Skeletal muscle tissue (tissue), 4 donors: ENCODE measurements around the gene UNC13C. TPM values are rescaled to one million over a fixed set of nuclear protein-coding genes. Genes with fewer than 3 reads are reported as not detected.

Source experiments
- H3K27ac ChIP-seq: one replicate; pipeline ENCODE4 v1.7.0; 2013; ENCODE audit warnings: mild to moderate bottlenecking, low read depth, low read length, inconsistent platforms
- H3K27me3 ChIP-seq, 3 donors: one replicate each; pipeline ENCODE4 v1.7.0; 2013; ENCODE audit warnings: low read length in 3 of 3; ENCODE audit not compliant: control insufficient read depth in 3 of 3, insufficient read depth in 3 of 3
- H3K36me3 ChIP-seq, 3 donors: one replicate each; pipeline ENCODE4 v1.7.0; 2013; ENCODE audit warnings: low read length in 3 of 3; ENCODE audit not compliant: control insufficient read depth in 3 of 3, insufficient read depth in 3 of 3
- H3K4me1 ChIP-seq, 3 donors: one replicate each; pipeline ENCODE4 v1.7.0; 2013; ENCODE audit warnings: low read length in 3 of 3, mild to moderate bottlenecking in 3 of 3; ENCODE audit not compliant: control insufficient read depth in 3 of 3, insufficient read depth in 3 of 3
- H3K4me3 ChIP-seq, 3 donors: one replicate each; pipeline ENCODE4 v1.7.0; 2013; ENCODE audit warnings: low read length in 3 of 3
- H3K9ac ChIP-seq, 3 donors: one replicate each; pipeline ENCODE4 v1.7.0; 2013; ENCODE audit warnings: low read length in 3 of 3, mild to moderate bottlenecking in 3 of 3, moderate library complexity in 2 of 3, low read depth in 1 of 3
- H3K9me3 ChIP-seq, 3 donors: one replicate each; pipeline ENCODE4 v1.7.0; 2013; ENCODE audit warnings: low read length in 3 of 3; ENCODE audit not compliant: control insufficient read depth in 3 of 3
- total RNA-seq: library from RNA; depleted of rRNA; stranded (reverse); fragments of >200 nt; gene quantifications from one replicate; pipeline ENCODE4 v1.2.3, GENCODE V29; 2014
- donor health status: Osteomylitis.

Gene UNC13C
- total RNA-seq, 1 donor from 2014 or later, result 3.1 TPM

DNA sequence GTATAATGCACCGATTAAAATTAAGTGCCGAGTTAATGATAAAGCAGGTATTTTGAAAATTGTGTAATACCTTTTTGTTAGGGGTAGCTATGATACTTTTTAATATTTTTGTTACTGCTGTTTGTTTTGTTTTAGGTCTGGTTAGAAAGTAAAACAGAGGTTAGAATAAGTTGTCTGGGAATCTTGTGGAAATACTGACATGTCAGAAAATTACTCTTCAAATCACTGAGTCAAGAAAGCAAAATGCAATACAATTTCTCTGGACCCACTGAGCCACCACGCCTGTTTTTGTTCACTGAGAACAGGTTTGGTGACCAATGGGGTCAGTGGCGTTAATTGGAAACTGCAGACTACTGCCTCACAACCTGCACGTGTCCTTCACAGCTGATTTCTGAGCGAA is 601.6 kb downstream of the UNC13C start:
- Histone ChIP-seq H3K4me1 (no peaks in the 10 kb centered on the region), H3K4me3 (no peak overlapping the region), H3K9ac (no peak overlapping the region), H3K27ac (no peak overlapping the region), H3K9me3 (no peaks in the 10 kb centered on the region), H3K36me3 (no peaks in the 10 kb centered on the region), H3K27me3 (no peaks in the 10 kb centered on the region)

DNA sequence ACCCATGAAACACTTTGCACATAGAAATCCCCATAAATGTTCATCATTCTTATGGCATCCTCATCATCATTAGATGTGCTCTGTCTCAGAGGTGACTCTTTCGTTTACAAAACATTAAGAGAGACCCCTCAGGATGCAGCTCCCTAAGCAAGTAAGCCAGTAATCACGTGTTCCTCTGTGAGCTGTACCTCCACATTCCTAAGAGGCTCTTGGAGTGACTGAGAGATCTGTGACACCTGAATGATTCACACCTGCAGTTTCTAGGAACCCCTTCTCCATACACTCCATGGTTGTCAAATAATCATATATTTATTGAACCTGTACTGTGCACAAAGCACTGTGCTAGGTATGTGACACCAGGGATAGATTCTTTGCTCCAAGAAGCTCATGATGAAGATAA is 602.4 kb downstream of the UNC13C start:
- Histone ChIP-seq H3K27me3 (no peaks in the 10 kb centered on the region), H3K9ac (no peak overlapping the region), H3K9me3 (no peaks in the 10 kb centered on the region), H3K4me1 (no peaks in the 10 kb centered on the region), H3K4me3 (no peak overlapping the region), H3K36me3 (no peaks in the 10 kb centered on the region), H3K27ac (no peak overlapping the region)

DNA sequence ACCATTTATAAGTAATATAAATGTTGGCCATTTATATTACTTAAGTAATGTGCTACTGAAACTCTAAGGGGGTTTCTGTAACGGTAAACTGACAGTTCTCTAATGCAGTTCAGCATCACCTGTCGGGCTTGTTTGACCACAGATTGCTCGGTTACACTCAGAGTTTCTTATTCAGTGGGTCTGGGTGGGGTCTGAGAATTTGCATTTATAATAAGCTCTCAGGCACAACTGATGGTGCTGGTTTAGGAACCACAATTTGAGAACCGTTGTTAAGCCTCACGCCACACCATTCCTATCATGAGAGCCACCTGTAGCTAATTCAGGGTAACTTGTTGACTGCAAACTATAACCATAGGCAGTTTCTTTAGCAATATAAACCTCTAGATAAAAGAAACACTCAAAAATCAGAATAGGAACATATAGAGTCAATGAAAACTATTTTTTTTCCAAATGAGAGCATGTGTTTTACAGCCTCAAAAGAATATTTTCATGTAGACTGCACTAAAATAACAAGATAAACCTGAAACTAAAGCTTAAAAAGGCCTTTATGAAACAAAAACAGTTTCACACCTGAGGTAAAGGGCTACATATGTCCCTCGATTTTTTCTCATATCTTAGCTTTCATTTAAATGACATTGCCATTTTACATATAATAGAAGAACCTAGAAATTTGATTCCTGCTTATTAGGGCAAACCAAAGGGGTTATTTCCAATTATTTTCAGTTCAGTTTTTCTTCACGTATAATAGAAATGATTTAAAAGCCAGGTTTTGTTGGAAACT is 604.8 kb downstream of the UNC13C start:
- Histone ChIP-seq H3K9ac (no peak overlapping the region), H3K27ac (no peak overlapping the region), H3K4me3 (no peak overlapping the region), H3K27me3 (no peaks in the 10 kb centered on the region), H3K4me1 (no peaks in the 10 kb centered on the region), H3K36me3 (no peaks in the 10 kb centered on the region), H3K9me3 (no peaks in the 10 kb centered on the region)

DNA sequence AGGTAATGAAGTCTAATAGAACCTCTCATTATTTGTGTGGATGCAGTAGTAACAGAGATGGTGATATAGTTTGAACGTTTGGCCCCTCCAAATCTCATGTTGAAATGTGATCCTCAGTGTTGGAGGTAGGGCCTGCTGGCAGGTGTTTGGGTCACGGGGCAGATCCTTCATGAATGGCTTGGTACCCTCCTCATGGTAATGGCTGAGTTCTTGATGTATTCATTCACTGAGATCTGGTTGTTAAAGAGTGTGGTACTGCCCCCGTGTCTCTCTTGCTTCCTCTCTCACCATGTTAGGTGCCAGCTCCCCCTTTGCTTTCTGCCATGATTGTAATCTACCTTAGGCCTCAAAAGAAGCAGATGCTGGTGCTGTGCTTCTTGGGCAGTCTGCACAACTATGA is 606.8 kb downstream of the UNC13C start:
- Histone ChIP-seq H3K4me3 (no peak overlapping the region), H3K4me1 (no peaks in the 10 kb centered on the region), H3K9me3 (no peaks in the 10 kb centered on the region), H3K27ac (no peak overlapping the region), H3K27me3 (no peaks in the 10 kb centered on the region), H3K9ac (no peak overlapping the region), H3K36me3 (no peaks in the 10 kb centered on the region)

DNA sequence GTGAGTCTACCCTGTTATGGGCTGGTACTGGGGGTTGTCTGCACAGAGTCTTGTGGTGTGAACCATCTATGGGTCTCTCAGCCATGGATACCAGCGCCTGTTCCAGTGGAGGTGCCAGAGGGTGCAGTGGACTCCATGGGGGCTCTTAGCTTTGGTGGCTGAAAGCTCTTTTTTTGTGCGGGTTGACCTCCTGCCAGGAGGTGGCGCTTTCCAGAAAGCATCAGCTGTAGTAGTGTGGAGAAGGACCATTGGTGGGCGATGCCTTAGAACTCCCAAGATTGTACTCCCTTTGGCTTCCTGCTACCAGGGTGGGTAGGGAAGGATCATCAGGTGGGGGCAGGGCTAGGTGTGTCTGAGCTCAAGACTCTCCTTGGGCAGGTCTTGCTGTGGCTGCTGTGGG is 615.9 kb downstream of the UNC13C start:
- no peak overlapping the region for H3K9ac ChIP-seq
- H3K4me3 ChIP-seq, result no peak overlapping the region
- no peak overlapping the region for H3K27ac ChIP-seq
- no peaks in the 10 kb centered on the region for H3K36me3 ChIP-seq
- H3K4me1 ChIP-seq, result no peaks in the 10 kb centered on the region
- H3K27me3 ChIP-seq, result no peaks in the 10 kb centered on the region
- peaks cover 0 to 3% (median 0%) of the 10 kb centered on the region in 3 donors for H3K9me3 ChIP-seq

DNA sequence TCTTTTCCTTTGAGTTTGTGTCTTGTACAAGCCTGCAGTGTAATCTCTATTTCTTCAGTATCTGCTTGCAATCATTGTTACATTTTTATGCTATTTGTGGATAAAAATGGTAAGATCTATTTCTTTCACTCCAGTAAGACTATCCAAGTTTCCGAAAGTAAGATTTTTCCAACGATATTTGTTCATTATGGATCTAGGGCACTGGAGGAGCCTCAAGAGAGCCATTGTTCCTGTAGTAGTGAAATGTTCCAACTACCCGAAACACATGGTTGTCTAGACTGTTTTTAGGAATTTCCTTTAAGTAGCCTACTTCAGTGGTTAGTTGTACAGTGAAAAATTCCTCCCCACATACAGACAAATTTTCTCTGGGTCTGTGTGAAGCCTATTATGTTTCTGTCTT is 621.1 kb downstream of the UNC13C start:
- no peaks in the 10 kb centered on the region for H3K9me3 ChIP-seq
- no peaks in the 10 kb centered on the region for H3K36me3 ChIP-seq
- H3K27me3 ChIP-seq, result no peaks in the 10 kb centered on the region
- H3K4me1 ChIP-seq, result no peaks in the 10 kb centered on the region
- H3K27ac ChIP-seq, result no peak overlapping the region
- no peak overlapping the region for H3K9ac ChIP-seq
- no peak overlapping the region for H3K4me3 ChIP-seq

DNA sequence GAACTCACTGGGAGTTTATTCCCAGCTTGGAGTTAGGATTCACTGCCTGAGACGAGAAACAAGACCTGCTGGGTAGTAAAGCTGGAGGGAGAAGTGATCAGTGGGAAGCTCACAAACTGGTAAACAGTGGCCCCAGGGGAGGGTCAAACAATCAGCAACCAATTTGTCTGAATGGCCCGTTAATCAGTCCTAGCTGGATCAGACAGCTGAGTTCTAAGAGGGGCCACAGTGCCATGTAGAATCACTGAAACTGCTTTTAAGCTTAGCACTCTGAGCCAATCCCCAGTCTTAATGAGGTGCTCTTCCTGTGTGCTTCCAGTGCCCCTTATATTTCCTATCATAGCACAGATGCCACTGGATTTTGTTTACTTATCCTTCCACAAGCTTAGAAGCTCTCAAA is 626.8 kb downstream of the UNC13C start:
- H3K4me3 ChIP-seq, result no peak overlapping the region
- no peaks in the 10 kb centered on the region for H3K9me3 ChIP-seq
- no peak overlapping the region for H3K9ac ChIP-seq
- H3K27ac ChIP-seq, result no peak overlapping the region
- no peaks in the 10 kb centered on the region for H3K36me3 ChIP-seq
- H3K27me3 ChIP-seq, result no peaks in the 10 kb centered on the region
- H3K4me1 ChIP-seq, result no peaks in the 10 kb centered on the region

DNA sequence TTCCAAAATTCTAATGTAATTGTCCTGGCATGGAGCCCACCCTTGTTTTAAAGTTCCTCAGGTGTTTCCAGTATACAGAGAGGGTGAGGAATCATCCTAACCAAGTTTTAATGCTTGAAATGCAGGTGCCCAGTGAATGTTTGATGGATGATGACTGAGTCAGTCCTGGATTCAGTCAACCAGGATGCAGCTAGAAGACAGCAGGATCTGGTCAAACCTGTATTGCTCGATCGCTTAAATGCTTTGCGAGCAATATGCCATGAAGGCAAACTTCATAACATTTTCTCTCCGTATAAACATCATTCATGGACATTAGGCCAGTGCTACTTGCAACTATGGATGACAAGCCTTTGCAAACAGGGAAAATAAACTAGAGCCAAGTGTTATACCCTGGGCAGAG is 627.3 kb downstream of the UNC13C start:
- Histone ChIP-seq H3K27ac (no peak overlapping the region), H3K36me3 (no peaks in the 10 kb centered on the region), H3K27me3 (no peaks in the 10 kb centered on the region), H3K4me3 (no peak overlapping the region), H3K9ac (no peak overlapping the region), H3K9me3 (no peaks in the 10 kb centered on the region), H3K4me1 (no peaks in the 10 kb centered on the region)

DNA sequence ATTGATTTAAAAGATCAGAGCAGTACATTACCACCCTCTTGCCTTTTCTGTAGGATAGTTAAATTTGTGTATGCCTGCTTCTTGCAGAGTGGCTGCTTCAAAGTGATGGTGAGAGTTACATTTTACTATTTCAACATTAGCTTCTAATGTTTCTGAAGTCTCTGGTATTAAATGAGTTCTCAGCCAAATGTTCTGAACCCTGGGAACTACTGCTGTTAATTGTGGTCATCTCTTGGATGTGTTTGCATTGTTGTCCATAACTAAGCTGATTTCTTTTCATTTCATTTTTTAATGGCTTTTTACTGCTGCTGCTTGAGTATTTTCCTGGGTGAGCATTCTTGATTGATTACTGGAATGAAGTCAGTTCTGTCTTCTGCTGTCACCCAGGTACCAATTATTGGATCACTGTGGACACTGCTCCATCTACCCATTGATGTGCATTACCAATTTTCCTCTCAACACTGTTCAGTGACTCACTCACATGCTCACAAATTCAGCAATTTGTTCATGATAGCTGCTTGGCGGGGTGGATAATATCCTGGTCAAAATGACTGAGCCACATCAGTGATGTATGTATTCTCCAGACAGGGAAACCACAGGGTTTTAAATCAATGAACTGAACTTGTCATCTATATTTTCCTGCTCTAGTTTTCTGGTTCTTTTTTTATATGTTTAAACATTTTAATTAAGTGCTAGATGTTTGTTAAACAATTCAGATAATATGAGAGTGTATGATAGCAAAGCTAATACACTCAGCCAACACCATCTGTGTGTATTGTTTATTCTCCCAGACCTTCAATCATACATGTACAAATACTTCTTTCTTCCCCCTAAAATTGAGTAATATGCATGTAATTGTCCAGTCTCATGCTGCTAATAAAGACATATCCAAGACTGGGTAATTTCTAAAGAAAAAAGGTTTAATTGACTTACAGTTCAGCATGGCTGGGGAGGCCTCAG is 630.9 kb downstream of the UNC13C start:
- Histone ChIP-seq H3K9me3 (no peaks in the 10 kb centered on the region), H3K4me1 (no peaks in the 10 kb centered on the region), H3K4me3 (no peak overlapping the region), H3K9ac (no peak overlapping the region), H3K27me3 (no peaks in the 10 kb centered on the region), H3K36me3 (no peaks in the 10 kb centered on the region), H3K27ac (no peak overlapping the region)

DNA sequence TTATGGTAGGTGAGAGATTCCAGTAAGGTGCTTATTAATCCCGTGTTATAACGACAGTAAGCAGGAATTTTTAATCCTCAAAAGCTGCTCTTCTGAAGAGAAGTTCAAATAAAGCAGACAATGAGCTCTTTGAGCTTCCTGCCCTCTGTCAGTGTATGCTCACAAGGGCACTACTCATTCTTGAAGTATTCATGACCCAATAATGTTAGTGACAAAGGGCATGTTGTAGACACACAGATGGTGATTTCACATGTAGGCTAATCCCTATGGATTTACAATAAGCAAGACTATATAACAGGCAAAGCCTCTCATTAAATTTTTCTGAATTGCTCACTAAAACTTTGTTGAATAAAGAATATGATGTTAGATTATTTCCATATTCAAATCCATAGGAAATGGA is 639.9 kb downstream of the UNC13C start:
- Histone ChIP-seq H3K27me3 (no peaks in the 10 kb centered on the region), H3K27ac (no peak overlapping the region), H3K36me3 (no peaks in the 10 kb centered on the region), H3K9ac (no peak overlapping the region), H3K4me3 (no peak overlapping the region), H3K9me3 (no peaks in the 10 kb centered on the region), H3K4me1 (no peaks in the 10 kb centered on the region)
